ENCODE results near the gene ZBTB11. TPM values are rescaled to one million over a fixed set of nuclear protein-coding genes. Genes with fewer than 3 reads are reported as not detected.

ZBTB11 gene
- total RNA-seq, 1 donor from 2014 or later: 30.2 TPM

- Mint-ChIP-seq H3K9me3 (no peaks in the 10 kb centered on the region), H3K4me1 (peaks cover 18% of the 10 kb centered on the region), H3K36me3 (peaks cover 1% of the 10 kb centered on the region), H3K27ac (no peak overlapping the region), H3K4me3 (peak overlapping the region; percentile 95), H3K27me3 (ENCODE audit: insufficient read depth, low read depth) (peaks cover 6% of the 10 kb centered on the region)
- Histone ChIP-seq H3K27me3 (no peaks in the 10 kb centered on the region), H3K4me1 (peaks cover 8% of the 10 kb centered on the region), H3K4me2 (peak overlapping the region; percentile 79), H3K79me2 (ENCODE audit: low read depth) (peaks cover 43% of the 10 kb centered on the region), H3K36me3 (no peaks in the 10 kb centered on the region), H3K9ac (no peak overlapping the region), H3K27ac (no peak overlapping the region), H2AFZ (replicated peaks) (no peak overlapping the region), H3K9me3 (ENCODE audit: low read depth) (no peaks in the 10 kb centered on the region), H4K20me1 (ENCODE audit: low read depth) (peaks cover 9% of the 10 kb centered on the region), H3F3A (ENCODE audit: low read depth) (peaks cover 40% of the 10 kb centered on the region), H3K4me3 (no peak overlapping the region)
- TF ChIP-seq EZH2 (IDR thresholded peaks at IDR 0.05) (no peak), EZH2phosphoT487 (IDR thresholded peaks at IDR 0.05) (no peak)
- TF ChIP-seq, protein P1, sequence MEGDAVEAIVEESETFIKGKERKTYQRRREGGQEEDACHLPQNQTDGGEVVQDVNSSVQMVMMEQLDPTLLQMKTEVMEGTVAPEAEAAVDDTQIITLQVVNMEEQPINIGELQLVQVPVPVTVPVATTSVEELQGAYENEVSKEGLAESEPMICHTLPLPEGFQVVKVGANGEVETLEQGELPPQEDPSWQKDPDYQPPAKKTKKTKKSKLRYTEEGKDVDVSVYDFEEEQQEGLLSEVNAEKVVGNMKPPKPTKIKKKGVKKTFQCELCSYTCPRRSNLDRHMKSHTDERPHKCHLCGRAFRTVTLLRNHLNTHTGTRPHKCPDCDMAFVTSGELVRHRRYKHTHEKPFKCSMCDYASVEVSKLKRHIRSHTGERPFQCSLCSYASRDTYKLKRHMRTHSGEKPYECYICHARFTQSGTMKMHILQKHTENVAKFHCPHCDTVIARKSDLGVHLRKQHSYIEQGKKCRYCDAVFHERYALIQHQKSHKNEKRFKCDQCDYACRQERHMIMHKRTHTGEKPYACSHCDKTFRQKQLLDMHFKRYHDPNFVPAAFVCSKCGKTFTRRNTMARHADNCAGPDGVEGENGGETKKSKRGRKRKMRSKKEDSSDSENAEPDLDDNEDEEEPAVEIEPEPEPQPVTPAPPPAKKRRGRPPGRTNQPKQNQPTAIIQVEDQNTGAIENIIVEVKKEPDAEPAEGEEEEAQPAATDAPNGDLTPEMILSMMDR (IDR thresholded peaks at IDR 0.05): no peak
- DNase-seq (ENCODE audit: low spot score): no peak
Observed at GRCh38 chr3:101674518-101674917, 2.4 kb downstream of the ZBTB11 start.

DNA sequence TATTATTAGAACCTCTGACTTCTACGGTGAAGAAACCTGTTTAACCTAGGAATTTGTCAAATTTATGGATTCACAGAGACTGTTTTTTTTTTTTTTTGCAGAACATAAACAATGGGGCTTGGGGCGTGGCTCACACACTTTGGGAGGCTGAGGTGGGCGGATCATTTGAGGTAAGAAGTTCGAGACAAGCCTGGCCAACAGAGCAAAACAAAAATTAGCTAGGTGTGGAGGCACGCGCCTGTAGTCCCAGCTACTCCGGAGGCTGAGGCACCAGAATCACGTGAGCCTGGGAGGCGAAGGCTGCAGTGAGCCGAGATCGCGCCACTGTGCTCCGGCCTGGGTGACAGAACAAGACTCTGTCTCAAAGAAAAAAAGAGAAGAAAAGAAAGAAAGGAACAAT lies 3.0 kb downstream of the ZBTB11 start:
- Histone ChIP-seq H3K4me2 (no peak overlapping the region), H3K79me2 (ENCODE audit: low read depth) (peaks cover 43% of the 10 kb centered on the region), H3K4me1 (peaks cover 8% of the 10 kb centered on the region), H4K20me1 (ENCODE audit: low read depth) (peaks cover 9% of the 10 kb centered on the region), H3K36me3 (no peaks in the 10 kb centered on the region), H3F3A (ENCODE audit: low read depth) (peaks cover 37% of the 10 kb centered on the region), H3K9me3 (ENCODE audit: low read depth) (no peaks in the 10 kb centered on the region), H3K27me3 (no peaks in the 10 kb centered on the region), H3K27ac (no peak overlapping the region), H2AFZ (replicated peaks) (no peak overlapping the region), H3K4me3 (no peak overlapping the region), H3K9ac (no peak overlapping the region)
- H3K27ac Mint-ChIP-seq: no peak overlapping the region
- H3K27me3 Mint-ChIP-seq (ENCODE audit: insufficient read depth, low read depth): peaks cover 6% of the 10 kb centered on the region
- H3K9me3 Mint-ChIP-seq: no peaks in the 10 kb centered on the region
- peaks cover 18% of the 10 kb centered on the region for H3K4me1 Mint-ChIP-seq
- no peak for DNase-seq (ENCODE audit: low spot score)
- no peak for TF ChIP-seq EZH2phosphoT487 (IDR thresholded peaks at IDR 0.05)
- TF ChIP-seq, protein P1 (IDR thresholded peaks at IDR 0.05): no peak
- no peak for TF ChIP-seq EZH2 (IDR thresholded peaks at IDR 0.05)
- peak overlapping the region; percentile 69 for H3K4me3 Mint-ChIP-seq
- H3K36me3 Mint-ChIP-seq: peaks cover 3% of the 10 kb centered on the region

DNA sequence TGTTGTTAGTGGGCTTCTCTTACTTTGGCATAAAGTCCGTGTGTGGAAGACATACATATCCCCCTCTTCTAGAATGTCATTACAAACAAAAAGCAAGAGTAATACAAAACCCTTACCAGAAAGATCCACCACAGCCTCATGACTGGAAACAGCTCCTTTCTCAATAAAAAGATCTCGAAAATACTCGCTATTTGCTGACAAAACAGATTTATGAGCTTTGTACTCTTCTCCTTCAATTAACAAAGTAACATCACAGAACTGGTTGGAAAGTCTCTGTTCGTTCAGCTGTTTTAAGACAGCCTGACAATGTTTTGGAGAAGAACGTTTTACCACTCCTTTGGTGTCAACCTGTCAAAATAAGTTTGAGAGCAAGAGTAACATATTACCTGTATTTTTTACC lies 5.9 kb downstream of the ZBTB11 start:
- no peaks in the 10 kb centered on the region for H3K27me3 ChIP-seq
- no peak overlapping the region for H3K27ac ChIP-seq
- H3K4me1 ChIP-seq: peaks cover 8% of the 10 kb centered on the region
- peaks cover 9% of the 10 kb centered on the region for H4K20me1 ChIP-seq (ENCODE audit: low read depth)
- Mint-ChIP-seq H3K27me3 (ENCODE audit: insufficient read depth, low read depth) (peaks cover 3% of the 10 kb centered on the region), H3K27ac (no peak overlapping the region), H3K36me3 (peaks cover 12% of the 10 kb centered on the region), H3K4me3 (no peak overlapping the region), H3K9me3 (no peaks in the 10 kb centered on the region), H3K4me1 (peaks cover 10% of the 10 kb centered on the region)
- H3K9me3 ChIP-seq (ENCODE audit: low read depth): no peaks in the 10 kb centered on the region
- H3K36me3 ChIP-seq: no peaks in the 10 kb centered on the region
- H2AFZ ChIP-seq (replicated peaks): no peak overlapping the region
- no peak for DNase-seq (ENCODE audit: low spot score)
- no peak overlapping the region for H3K4me3 ChIP-seq
- no peak overlapping the region for H3K4me2 ChIP-seq
- H3K9ac ChIP-seq: no peak overlapping the region
- peaks cover 43% of the 10 kb centered on the region for H3K79me2 ChIP-seq (ENCODE audit: low read depth)
- H3F3A ChIP-seq (ENCODE audit: low read depth): peaks cover 13% of the 10 kb centered on the region
- no peak for TF ChIP-seq EZH2 (IDR thresholded peaks at IDR 0.05)
- TF ChIP-seq EZH2phosphoT487 (IDR thresholded peaks at IDR 0.05): no peak
- TF ChIP-seq, protein P1 (IDR thresholded peaks at IDR 0.05): no peak

All from neural progenitor cell (in vitro differentiated cells).